Right lobe of liver (tissue), 6 donors: ENCODE results near the gene MARCKS. TPM values are rescaled to one million over a fixed set of nuclear protein-coding genes. Genes with fewer than 3 reads are reported as not detected.

Source experiments
- ATAC-seq, 4 donors: fragments of 200-7000 bp; cut with Tn5 transposase; one replicate each; pipeline ENCODE4 v1.9.1; 2020; ENCODE audit warnings: mild to moderate bottlenecking in 4 of 4, moderate library complexity in 4 of 4
- DNase-seq, 3 donors: peaks; one replicate each; pipeline ENCODE4 v3.0.0-alpha.2; 2020
- H3K27ac ChIP-seq, 3 donors: fragments of 200-600 bp; one replicate each; pipeline ENCODE4 v1.8.0; 2022
- H3K27me3 ChIP-seq, 2 donors: fragments of 200-600 bp; one replicate each; pipeline ENCODE4 v1.8.0; 2022
- H3K36me3 ChIP-seq, 4 donors: fragments of 200-600 bp; sonication (generic) in 1 of 4; one replicate each; pipeline versions ENCODE4 v1.5.1 to v1.8.0; 2017 to 2022; ENCODE audit warnings: control low read depth in 1 of 4
- H3K4me1 ChIP-seq, 4 donors: fragments of 200-600 bp; sonication (generic) in 1 of 4; one replicate each; pipeline versions ENCODE4 v1.5.1 to v1.8.0; 2017 to 2022; ENCODE audit warnings: control low read depth in 1 of 4
- H3K4me3 ChIP-seq, 3 donors: fragments of 200-600 bp; one replicate each; pipeline ENCODE4 v1.8.0; 2022
- H3K9me3 ChIP-seq, 4 donors: fragments of 200-600 bp; sonication (generic) in 1 of 4; one replicate each; pipeline versions ENCODE4 v1.5.1 to v1.8.0; 2017 to 2022; ENCODE audit warnings: control low read depth in 1 of 4
- CTCF ChIP-seq, 4 donors: fragments of 200-600 bp in 3 of 4; fragments of 450-650 bp in 1 of 4; IDR thresholded peaks; one replicate each; pipeline versions ENCODE4 v1.5.1 to v1.8.0; 2016 to 2022; ENCODE audit warnings: antibody characterized with exemption in 4 of 4, mild to moderate bottlenecking in 2 of 4
- POLR2A ChIP-seq: fragments of 450-650 bp; IDR thresholded peaks from one replicate; pipeline ENCODE4 v1.6.1; 2017; ENCODE audit warnings: antibody characterized with exemption, mild to moderate bottlenecking
- WGBS: methylation state at CpG from one replicate; pipeline ENCODE4 v1.1.6; 2018; ENCODE audit warnings: low coverage, low lambda C conversion rate; ENCODE audit not compliant: insufficient coverage; ENCODE audit errors: missing lambda C conversion rate; 5-methylcytosine and 5-hydroxymethylcytosine counted together
- intact Hi-C, 2 donors: fragments of 100-400 bp; cut with DNase I; formaldehyde crosslinking; loops; one replicate each; pipeline versions ENCODE4 v1.11.2 to v1.14.1; 2022
- total RNA-seq, 6 experiments: library from RNA; depleted of rRNA in 2 of 6; stranded (reverse); fragments of >200 nt in 2 of 6; fragmentation: NEBNext Ultra II Directional in 3 of 6; extraction: Animal tissue kit (Norgen Biotek cat#: 25700) in 3 of 6; gene quantifications; one replicate each; pipeline versions ENCODE4 v1.1.0 to v1.2.4, GENCODE V29; 2016 to 2023
- donor health status: DM: no; HTN: yes; CAD: no.
- donor health status: DM: no; HTN: no; CAD: no.
- donor health status: DM: no; HTN: no; CAD: no.
- donor health status: DM: no; HTN: yes; CAD: no.
- donor health status: DM: no; HTN: yes; CAD: no.

Gene MARCKS
- total RNA-seq, 6 experiments from 2014 or later: 5.2 to 29.9 (median 16.8) TPM

- Histone ChIP-seq H3K27me3 (no peaks in the 10 kb centered on the region), H3K4me1 (peaks cover 0 to 4% (median under 1%) of the 10 kb centered on the region in 4 donors), H3K9me3 (no peaks in the 10 kb centered on the region), H3K36me3 (no peaks in the 10 kb centered on the region), H3K4me3 (no peak overlapping the region), H3K27ac (no peak overlapping the region)
- 87% methylated on average over 2 of the region's 2 CpGs for WGBS
- TF ChIP-seq POLR2A: no peak
- TF ChIP-seq CTCF (IDR thresholded peaks at IDR 0.05): no peak
- no peak for DNase-seq
- intact Hi-C loops: no loop called here
- ATAC-seq: no peak
Observed at GRCh38 chr6:113824411-113824810, 32.7 kb upstream of the MARCKS start.

- no peak overlapping the region for H3K27ac ChIP-seq
- intact Hi-C loops: no loop called here
- no peak for ATAC-seq
Observed at GRCh38 chr6:113824866-113825265, 32.3 kb upstream of the MARCKS start.

GRCh38 chr6:113825781-113826180, 31.4 kb upstream of the MARCKS start:
- ATAC-seq (no peak), DNase-seq (peak in 2 of 3 donors; percentile 22 to 51)
- Histone ChIP-seq H3K4me1 (no peaks in the 10 kb centered on the region), H3K36me3 (no peaks in the 10 kb centered on the region), H3K4me3 (no peak overlapping the region), H3K9me3 (no peaks in the 10 kb centered on the region), H3K27me3 (no peaks in the 10 kb centered on the region), H3K27ac (no peak overlapping the region)
- intact Hi-C loops: no loop called here
- TF ChIP-seq CTCF (IDR thresholded peaks at IDR 0.05): no peak
- no peak for TF ChIP-seq POLR2A
- 76% methylated on average over 5 of the region's 5 CpGs for WGBS

More at GRCh38 chr6:113824866-113825265, 32.3 kb upstream of the MARCKS start:
- no peak for DNase-seq
- no peak overlapping the region for H3K4me3 ChIP-seq
- 84% methylated on average over 3 of the region's 3 CpGs for WGBS
- no peaks in the 10 kb centered on the region for H3K9me3 ChIP-seq
- H3K27me3 ChIP-seq: no peaks in the 10 kb centered on the region
- H3K4me1 ChIP-seq: no peaks in the 10 kb centered on the region
- no peaks in the 10 kb centered on the region for H3K36me3 ChIP-seq
- TF ChIP-seq CTCF (IDR thresholded peaks at IDR 0.05): no peak
- TF ChIP-seq POLR2A: no peak

DNA sequence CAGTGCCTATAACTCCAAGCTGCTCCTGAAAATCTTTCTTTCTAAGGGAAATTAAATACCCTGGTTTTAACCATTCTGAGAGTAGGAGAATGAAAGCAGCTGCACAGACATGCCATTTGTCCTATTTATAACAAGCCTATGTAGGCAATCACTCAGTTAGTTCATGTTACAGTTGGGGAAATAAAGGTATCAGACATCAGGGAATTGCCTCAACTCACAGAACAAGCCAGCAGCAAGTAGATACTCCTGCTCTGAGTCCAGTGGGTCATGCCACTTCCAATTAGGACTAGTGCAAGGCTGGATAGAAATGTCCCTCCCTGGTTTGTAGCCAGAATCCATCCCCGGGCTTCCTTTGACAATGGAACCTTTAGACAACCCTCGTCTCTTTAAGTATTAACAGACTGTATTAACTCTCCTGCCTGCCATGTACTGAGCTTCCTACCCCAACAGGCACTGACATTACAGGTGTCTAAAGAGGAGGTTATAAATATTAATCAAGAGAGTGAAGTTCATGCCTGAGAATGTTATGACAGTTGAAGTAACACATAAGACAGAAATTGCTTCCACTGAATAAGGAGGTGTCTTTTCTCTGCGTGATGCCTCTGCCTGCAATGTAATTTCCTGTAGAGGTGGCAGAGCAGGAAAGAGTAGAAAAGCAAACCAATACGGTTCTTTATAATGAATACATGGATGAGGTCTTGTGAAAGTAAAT, 28.0 kb upstream of the MARCKS start:
- TF ChIP-seq POLR2A: no peak
- TF ChIP-seq CTCF (IDR thresholded peaks at IDR 0.05): no peak
- no peak overlapping the region for H3K27ac ChIP-seq

More for the DNA sequence above, 28.0 kb upstream of the MARCKS start:
- Histone ChIP-seq H3K27me3 (no peaks in the 10 kb centered on the region), H3K9me3 (no peaks in the 10 kb centered on the region), H3K4me3 (no peak overlapping the region), H3K36me3 (no peaks in the 10 kb centered on the region), H3K4me1 (no peaks in the 10 kb centered on the region)
- DNase-seq (no peak), ATAC-seq (no peak)
- intact Hi-C loops: no loop called here
- WGBS: 81% methylated on average over 4 of the region's 4 CpGs
